Measurements from ENCODE around the gene SPG7.

GRCh38 chr16:89541792-89542191 is 33.6 kb downstream of the SPG7 start:
- TF ChIP-seq CTCF (IDR thresholded peaks at IDR 0.05; ENCODE audit: low read depth, low read length) = no peak
- no peak for TF ChIP-seq MYC (IDR thresholded peaks at IDR 0.05; ENCODE audit: low read depth, low read length)

Data from NB4 (cell line).